CD4-positive, alpha-beta memory T cell (primary cell): Measurements from ENCODE around the gene PTPN7. TPM values are rescaled to one million over a fixed set of nuclear protein-coding genes. Genes with fewer than 3 reads are reported as not detected.
"Not testable (repeated sequence)": the region's sequence is repeated elsewhere in the genome, so short reads cannot be mapped to it uniquely, and the experiment has no call there.

Source experiments
- CTCF ChIA-PET: fragments of 350-600 bp; sonication (Branson Sonifier 250); formaldehyde crosslinking; loops from one replicate; lab custom pipeline; 2021; ENCODE audit warnings: inconsistent platforms; ENCODE audit not compliant: partially characterized antibody; lab: Charles Lee
- POLR2A ChIA-PET: fragments of 350-600 bp; sonication (Branson Sonifier 250); formaldehyde crosslinking; loops from one replicate; lab custom pipeline; 2021; ENCODE audit not compliant: partially characterized antibody; lab: Charles Lee
- DNase-seq, 5 donors: peaks; one replicate each; pipeline versions ENCODE4 v3.0.0 to v3.0.0-alpha.2; 2020 to 2022; ENCODE audit warnings: mixed read lengths in 1 of 5
- H3K27ac ChIP-seq: one replicate; pipeline ENCODE4 v1.7.0; 2013; ENCODE audit warnings: low read depth, low read length
- H3K27me3 ChIP-seq: 2 replicates; pipeline ENCODE4 v1.7.0; 2013; ENCODE audit warnings: mild to moderate bottlenecking, low read length, moderate library complexity; ENCODE audit not compliant: insufficient read depth
- H3K36me3 ChIP-seq: 2 replicates; pipeline ENCODE4 v1.7.0; 2013; ENCODE audit warnings: mild to moderate bottlenecking, low read length, moderate library complexity; ENCODE audit not compliant: insufficient read depth
- H3K4me1 ChIP-seq: 2 replicates; pipeline ENCODE4 v1.7.0; 2013; ENCODE audit warnings: mild to moderate bottlenecking, low read length, moderate library complexity; ENCODE audit not compliant: insufficient read depth
- H3K4me3 ChIP-seq, 2 donors: one replicate each; pipeline ENCODE4 v1.7.0; 2013; ENCODE audit warnings: low read length in 2 of 2, mild to moderate bottlenecking in 1 of 2
- H3K9me3 ChIP-seq, 2 donors: one replicate each; pipeline ENCODE4 v1.7.0; 2013; ENCODE audit warnings: low read length in 2 of 2, control low read depth in 1 of 2; ENCODE audit not compliant: control insufficient read depth in 1 of 2
- H3K27ac Mint-ChIP-seq, 7 donors: one replicate each; pipeline ENCODE4 v1.8.0; 2020 to 2021; ENCODE audit warnings: mixed read lengths in 7 of 7, mild to moderate bottlenecking in 6 of 7, inconsistent platforms in 3 of 7, moderate library complexity in 3 of 7
- H3K27me3 Mint-ChIP-seq, 2 donors: one replicate each; pipeline ENCODE4 v1.8.0; 2020 to 2021; ENCODE audit warnings: mixed read lengths in 2 of 2
- H3K36me3 Mint-ChIP-seq, 2 donors: one replicate each; pipeline ENCODE4 v1.8.0; 2020 to 2021; ENCODE audit warnings: mixed read lengths in 2 of 2, inconsistent platforms in 1 of 2, mild to moderate bottlenecking in 1 of 2
- H3K4me1 Mint-ChIP-seq, 4 donors: one replicate each; pipeline ENCODE4 v1.8.0; 2020 to 2021; ENCODE audit warnings: mixed read lengths in 4 of 4, mild to moderate bottlenecking in 1 of 4
- H3K4me3 Mint-ChIP-seq, 8 donors: one replicate each; pipeline ENCODE4 v1.8.0; 2020 to 2021; ENCODE audit warnings: mixed read lengths in 8 of 8, mild to moderate bottlenecking in 7 of 8, moderate library complexity in 6 of 8, inconsistent platforms in 3 of 8
- H3K9me3 Mint-ChIP-seq, 8 donors: one replicate each; pipeline ENCODE4 v1.8.0; 2020 to 2021; ENCODE audit warnings: mixed read lengths in 8 of 8, mild to moderate bottlenecking in 5 of 8, inconsistent platforms in 3 of 8, moderate library complexity in 1 of 8
- intact Hi-C: fragments of 100-400 bp; cut with micrococcal nuclease; formaldehyde crosslinking; loops from one replicate; pipeline ENCODE4 v1.15.1; 2023
- polyA plus RNA-seq, 2 donors: library from polyadenylated mRNA; unstranded; fragments of 300-500 nt; fragmentation: Illumina TruSeq; gene quantifications; one replicate each; pipeline ENCODE4 v1.2.3, GENCODE V29; 2021
- total RNA-seq, 2 experiments: library from RNA; stranded (reverse); gene quantifications; one replicate each; pipeline ENCODE4 v1.2.3, GENCODE V29; 2021

PTPN7 gene
- total and polyA plus RNA-seq, 4 experiments from 2014 or later, result 50.5 to 84.1 (median 68.0) TPM

DNA sequence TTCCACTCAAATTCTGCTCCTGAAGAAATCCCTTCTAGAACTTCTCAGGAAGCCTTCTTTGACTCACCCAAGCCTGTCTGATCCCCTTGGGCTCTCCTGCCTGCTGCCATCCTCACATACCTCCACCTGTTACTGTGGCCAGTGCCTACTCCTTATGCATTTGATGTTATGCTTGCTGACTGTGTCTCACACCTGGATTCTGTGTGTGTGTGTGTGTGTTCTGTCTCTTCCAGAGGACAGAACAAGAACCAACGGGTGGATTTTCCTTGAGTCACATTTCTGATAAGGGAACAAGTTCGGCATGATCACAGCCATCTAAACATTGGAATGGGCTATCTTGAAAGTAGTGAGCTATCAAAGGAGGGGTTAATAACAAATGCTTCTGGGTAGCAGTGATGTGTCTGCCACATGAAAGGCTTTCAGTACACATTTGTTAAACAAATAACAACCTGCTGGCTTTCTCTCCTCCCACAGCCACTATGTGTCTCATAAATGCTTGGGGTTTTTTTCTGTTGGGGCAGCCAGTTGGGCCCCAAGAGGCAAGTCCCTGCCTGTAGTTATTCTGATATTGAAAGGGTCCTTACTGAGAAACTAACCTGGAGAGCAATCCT, 46.6 kb downstream of the PTPN7 start:
- no peaks in the 10 kb centered on the region for H3K27me3 Mint-ChIP-seq
- H3K4me1 Mint-ChIP-seq, result peaks cover 0 to 3% (median under 1%) of the 10 kb centered on the region in 4 donors
- H3K27ac ChIP-seq, result no peak overlapping the region
- no peaks in the 10 kb centered on the region for H3K9me3 Mint-ChIP-seq
- intact Hi-C loops, result no loop called here
- ChIA-PET CTCF (interaction anchor here (0.7 kb wide), 1 partner anchor 655 kb away, joined by 3 read pairs; no protein-coding TSS in a partner anchor), POLR2A (no interaction called here)
- H3K27me3 ChIP-seq, result no peaks in the 10 kb centered on the region
- H3K4me3 Mint-ChIP-seq, result no peak overlapping the region
- H3K9me3 ChIP-seq, result no peaks in the 10 kb centered on the region
- no peaks in the 10 kb centered on the region for H3K36me3 ChIP-seq
- DNase-seq, result no peak
- no peaks in the 10 kb centered on the region for H3K4me1 ChIP-seq
- no peaks in the 10 kb centered on the region for H3K36me3 Mint-ChIP-seq
- no peak overlapping the region for H3K4me3 ChIP-seq
- H3K27ac Mint-ChIP-seq, result peak overlapping the region in 1 of 7 donors; percentile 18

DNA sequence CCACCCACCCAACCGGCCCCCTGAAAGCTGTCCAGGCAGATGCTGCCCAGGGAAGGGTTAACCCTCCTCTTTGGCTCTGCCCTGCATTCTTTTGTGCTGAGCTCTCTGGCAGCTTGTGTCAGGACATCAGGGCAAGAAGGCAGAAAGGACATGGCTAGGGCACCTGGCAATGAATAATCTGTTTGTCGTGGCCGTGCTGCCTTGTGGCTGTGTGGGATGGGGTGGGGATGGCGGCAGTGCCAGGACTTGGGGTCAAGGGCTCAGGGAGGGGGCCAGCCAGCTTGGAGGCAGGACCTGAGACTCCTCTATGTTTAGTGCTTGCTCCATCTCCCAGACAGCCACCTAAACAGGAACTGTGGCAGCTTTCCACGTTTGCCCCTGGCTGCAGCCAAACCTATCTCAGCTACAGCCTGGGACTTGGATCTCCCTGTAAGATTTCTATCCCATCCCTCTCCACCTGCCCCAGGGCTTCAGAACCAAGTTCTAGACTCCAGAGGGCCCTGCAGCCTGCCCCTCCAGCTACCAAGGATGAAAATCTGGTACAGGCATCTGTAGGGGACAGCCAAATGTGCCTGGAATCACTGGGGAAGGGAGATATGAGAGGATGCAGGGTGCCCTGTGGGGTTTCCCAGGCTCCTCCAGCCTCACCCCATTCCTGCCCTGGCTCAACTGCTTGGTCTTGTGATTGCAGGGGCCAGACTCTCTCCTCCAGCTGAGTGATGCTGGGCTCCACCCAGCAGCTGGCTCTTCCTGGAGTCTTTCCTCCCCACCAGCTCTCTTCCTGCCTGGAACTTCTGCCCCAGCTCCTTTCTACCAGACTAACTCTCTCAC, 47.3 kb downstream of the PTPN7 start:
- H3K27ac Mint-ChIP-seq, result peak overlapping the region in 1 of 7 donors; percentile 18
- no peak overlapping the region for H3K27ac ChIP-seq
- intact Hi-C loops, result no loop called here
- no peak for DNase-seq
- POLR2A ChIA-PET, result no interaction called here
- H3K4me1 Mint-ChIP-seq, result peaks cover 0 to 3% (median under 1%) of the 10 kb centered on the region in 4 donors
- no peak overlapping the region for H3K4me3 Mint-ChIP-seq
- H3K9me3 Mint-ChIP-seq, result no peaks in the 10 kb centered on the region
- H3K27me3 Mint-ChIP-seq, result no peaks in the 10 kb centered on the region
- no peak overlapping the region for H3K4me3 ChIP-seq
- no peaks in the 10 kb centered on the region for H3K36me3 Mint-ChIP-seq
- H3K36me3 ChIP-seq, result no peaks in the 10 kb centered on the region
- H3K4me1 ChIP-seq, result no peaks in the 10 kb centered on the region
- CTCF ChIA-PET, result no interaction called here
- H3K27me3 ChIP-seq, result no peaks in the 10 kb centered on the region
- no peaks in the 10 kb centered on the region for H3K9me3 ChIP-seq

GRCh38 chr1:202111589-202111988, 48.8 kb downstream of the PTPN7 start:
- H3K4me3 Mint-ChIP-seq, H3K4me1 Mint-ChIP-seq, CTCF ChIA-PET: not testable (repeated sequence)

DNA sequence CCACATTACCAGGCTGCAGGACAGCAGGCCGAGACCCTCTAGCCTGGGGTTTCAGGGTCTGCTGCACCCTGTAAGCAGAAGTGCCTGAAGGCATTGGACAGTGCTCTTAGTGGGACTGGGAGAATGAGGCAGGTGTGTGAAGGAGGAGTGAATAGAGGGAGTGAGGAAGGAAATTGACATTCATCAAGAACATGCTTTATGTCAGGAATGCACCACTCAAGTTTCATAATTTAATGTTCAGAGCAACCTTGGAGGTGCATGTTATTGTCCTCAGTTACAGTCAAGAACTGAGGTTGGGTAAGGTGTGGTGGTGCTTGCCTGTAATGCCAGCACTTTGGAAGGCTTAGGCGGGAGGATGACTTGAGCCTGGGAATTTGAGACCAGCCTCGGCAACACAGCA, 49.4 kb downstream of the PTPN7 start:
- DNase-seq, result no peak
- H3K27ac ChIP-seq, result no peak overlapping the region
- Mint-ChIP-seq H3K4me3 (no peak overlapping the region), H3K36me3 (no peaks in the 10 kb centered on the region), H3K27ac (no peak overlapping the region), H3K4me1 (peaks cover 0 to 3% (median under 1%) of the 10 kb centered on the region in 4 donors), H3K9me3 (no peaks in the 10 kb centered on the region), H3K27me3 (no peaks in the 10 kb centered on the region)
- H3K4me1 ChIP-seq, result no peaks in the 10 kb centered on the region
- ChIA-PET CTCF (no interaction called here), POLR2A (no interaction called here)
- H3K36me3 ChIP-seq, result no peaks in the 10 kb centered on the region
- H3K27me3 ChIP-seq, result no peaks in the 10 kb centered on the region
- H3K4me3 ChIP-seq, result no peak overlapping the region
- intact Hi-C loops, result no loop called here
- H3K9me3 ChIP-seq, result no peaks in the 10 kb centered on the region

More at GRCh38 chr1:202111589-202111988, 48.8 kb downstream of the PTPN7 start:
- H3K36me3 ChIP-seq, H3K4me3 ChIP-seq, DNase-seq, H3K27me3 Mint-ChIP-seq, POLR2A ChIA-PET, intact Hi-C loops, H3K36me3 Mint-ChIP-seq, H3K9me3 Mint-ChIP-seq, H3K27ac ChIP-seq, H3K9me3 ChIP-seq, H3K27me3 ChIP-seq, H3K27ac Mint-ChIP-seq, H3K4me1 ChIP-seq: not testable (repeated sequence)

- Histone ChIP-seq H3K4me3 (no peak overlapping the region), H3K9me3 (no peaks in the 10 kb centered on the region), H3K4me1 (no peaks in the 10 kb centered on the region), H3K27me3 (no peaks in the 10 kb centered on the region), H3K27ac (no peak overlapping the region), H3K36me3 (no peaks in the 10 kb centered on the region)
- POLR2A ChIA-PET, result no interaction called here
- Mint-ChIP-seq H3K4me1 (no peaks in the 10 kb centered on the region), H3K9me3 (no peaks in the 10 kb centered on the region), H3K27ac (peak overlapping the region in 1 of 7 donors; percentile 35), H3K36me3 (no peaks in the 10 kb centered on the region), H3K27me3 (no peaks in the 10 kb centered on the region), H3K4me3 (no peak overlapping the region)
- CTCF ChIA-PET, result no interaction called here
- intact Hi-C loops, result no loop called here
- no peak for DNase-seq
Observed at GRCh38 chr1:202107801-202108731, 52.3 kb downstream of the PTPN7 start.

- no peak overlapping the region for H3K27ac Mint-ChIP-seq
- no peaks in the 10 kb centered on the region for H3K27me3 Mint-ChIP-seq
- POLR2A ChIA-PET, result no interaction called here
- no peak overlapping the region for H3K27ac ChIP-seq
- no peak for DNase-seq
- intact Hi-C loops, result no loop called here
- no peaks in the 10 kb centered on the region for H3K36me3 Mint-ChIP-seq
- no peaks in the 10 kb centered on the region for H3K9me3 Mint-ChIP-seq
- H3K27me3 ChIP-seq, result no peaks in the 10 kb centered on the region
- H3K4me1 Mint-ChIP-seq, result no peaks in the 10 kb centered on the region
- H3K4me3 Mint-ChIP-seq, result no peak overlapping the region
- CTCF ChIA-PET, result no interaction called here
- no peaks in the 10 kb centered on the region for H3K36me3 ChIP-seq
- H3K9me3 ChIP-seq, result no peaks in the 10 kb centered on the region
- H3K4me3 ChIP-seq, result no peak overlapping the region
- H3K4me1 ChIP-seq, result no peaks in the 10 kb centered on the region
Observed at GRCh38 chr1:202107321-202107761, 53.1 kb downstream of the PTPN7 start.
